ENCODE measurements around the gene TRMT13.

Gene TRMT13

GRCh38 chr1:100090471-100090870, 42.5 kb upstream of the TRMT13 start:
- DNase-seq (ENCODE audit: low spot score): no peak
- no peak overlapping the region for H2BK120ac ChIP-seq (ENCODE audit: low read depth, low read length)
- no peak overlapping the region for H3K14ac ChIP-seq (ENCODE audit: low read length)
- no peak overlapping the region for H3K4me2 ChIP-seq (ENCODE audit: insufficient read depth, low read length, poor library complexity, severe bottlenecking)
- no peak overlapping the region for H2BK12ac ChIP-seq (ENCODE audit: low read length)
- H3K27me3 ChIP-seq (ENCODE audit: control insufficient read depth in 3 of 3, insufficient read depth in 3 of 3, low read depth in 1 of 3, low read length in 3 of 3): no peaks in the 10 kb centered on the region
- H4K91ac ChIP-seq (ENCODE audit: low read depth, low read length, poor library complexity): no peak overlapping the region
- no peak overlapping the region for H2AFZ ChIP-seq (ENCODE audit: low read length)
- no peak overlapping the region for H2AK5ac ChIP-seq (ENCODE audit: low read depth, low read length)
- H2BK5ac ChIP-seq (ENCODE audit: low read length): no peak overlapping the region
- H3K18ac ChIP-seq (ENCODE audit: low read length): no peak overlapping the region
- no CpG with 5 or more reads among the region's 3 CpGs for WGBS, 2 donors (ENCODE audit: extremely low coverage in 2 of 2, insufficient read length in 2 of 2, insufficient replicate concordance in 1 of 2)
- peaks cover 2 to 61% of the 10 kb centered on the region in 2 donors for H3K36me3 ChIP-seq (replicated peaks in 1 of 2; ENCODE audit: control insufficient read depth in 2 of 2, insufficient read depth in 2 of 2, low read length in 2 of 2)
- no peak overlapping the region for H4K8ac ChIP-seq (ENCODE audit: low read depth, low read length)
- no peak overlapping the region for H3K4ac ChIP-seq (ENCODE audit: low read length)
- no peak overlapping the region for H3K23ac ChIP-seq (ENCODE audit: low read depth, low read length, poor library complexity)
- no peak overlapping the region for H3K9ac ChIP-seq (ENCODE audit: low read depth, low read length, poor library complexity)
- H3K27ac ChIP-seq (replicated peaks; ENCODE audit: low read length): no peak overlapping the region
- no peak overlapping the region for H3K4me3 ChIP-seq (ENCODE audit: low read length in 2 of 2)
- no peaks in the 10 kb centered on the region for H3K4me1 ChIP-seq (ENCODE audit: control insufficient read depth in 2 of 2, insufficient read depth in 1 of 2, low read depth in 1 of 2, low read length in 2 of 2)
- H2BK15ac ChIP-seq (ENCODE audit: low read length): no peak overlapping the region
- peaks cover 0 to 10% of the 10 kb centered on the region in 2 donors for H3K9me3 ChIP-seq (replicated peaks in 1 of 2; ENCODE audit: control insufficient read depth in 2 of 2, insufficient read depth in 1 of 2, low read depth in 1 of 2, low read length in 2 of 2)
- no peaks in the 10 kb centered on the region for H3K79me1 ChIP-seq (ENCODE audit: low read depth, low read length)

- no peak overlapping the region for H3K14ac ChIP-seq (ENCODE audit: low read length)
- H3K27me3 ChIP-seq (ENCODE audit: control insufficient read depth in 3 of 3, insufficient read depth in 3 of 3, low read depth in 1 of 3, low read length in 3 of 3): no peaks in the 10 kb centered on the region
- no peak overlapping the region for H3K23ac ChIP-seq (ENCODE audit: low read depth, low read length, poor library complexity)
- peaks cover 0 to 21% of the 10 kb centered on the region in 2 donors for H3K9me3 ChIP-seq (replicated peaks in 1 of 2; ENCODE audit: control insufficient read depth in 2 of 2, insufficient read depth in 1 of 2, low read depth in 1 of 2, low read length in 2 of 2)
- no peak overlapping the region for H3K4me3 ChIP-seq (ENCODE audit: low read length in 2 of 2)
- H3K4me2 ChIP-seq (ENCODE audit: insufficient read depth, low read length, poor library complexity, severe bottlenecking): no peak overlapping the region
- H2BK120ac ChIP-seq (ENCODE audit: low read depth, low read length): no peak overlapping the region
- no peak overlapping the region for H2AK5ac ChIP-seq (ENCODE audit: low read depth, low read length)
- no peak overlapping the region for H2BK5ac ChIP-seq (ENCODE audit: low read length)
- H4K8ac ChIP-seq (ENCODE audit: low read depth, low read length): no peak overlapping the region
- no peaks in the 10 kb centered on the region for H3K79me1 ChIP-seq (ENCODE audit: low read depth, low read length)
- H4K91ac ChIP-seq (ENCODE audit: low read depth, low read length, poor library complexity): no peak overlapping the region
- no peak overlapping the region for H2BK15ac ChIP-seq (ENCODE audit: low read length)
- no peak overlapping the region for H3K4ac ChIP-seq (ENCODE audit: low read length)
- H3K9ac ChIP-seq (ENCODE audit: low read depth, low read length, poor library complexity): no peak overlapping the region
- no peak overlapping the region for H3K18ac ChIP-seq (ENCODE audit: low read length)
- DNase-seq (ENCODE audit: low spot score): no peak
- WGBS, 2 donors (ENCODE audit: extremely low coverage in 2 of 2, insufficient read length in 2 of 2, insufficient replicate concordance in 1 of 2): no CpG with 5 or more reads among the region's 1 CpG
- no peak overlapping the region for H2AFZ ChIP-seq (ENCODE audit: low read length)
- no peak overlapping the region for H2BK12ac ChIP-seq (ENCODE audit: low read length)
- no peaks in the 10 kb centered on the region for H3K4me1 ChIP-seq (ENCODE audit: control insufficient read depth in 2 of 2, insufficient read depth in 1 of 2, low read depth in 1 of 2, low read length in 2 of 2)
- H3K36me3 ChIP-seq (replicated peaks in 1 of 2; ENCODE audit: control insufficient read depth in 2 of 2, insufficient read depth in 2 of 2, low read length in 2 of 2): peaks cover 10 to 95% of the 10 kb centered on the region in 2 donors
- no peak overlapping the region for H3K27ac ChIP-seq (replicated peaks; ENCODE audit: low read length)
Observed at GRCh38 chr1:100100202-100100601, 32.8 kb upstream of the TRMT13 start.

- no peak overlapping the region for H2BK12ac ChIP-seq (ENCODE audit: low read length)
- H3K79me1 ChIP-seq (ENCODE audit: low read depth, low read length): no peaks in the 10 kb centered on the region
- no peak overlapping the region for H4K91ac ChIP-seq (ENCODE audit: low read depth, low read length, poor library complexity)
- no peaks in the 10 kb centered on the region for H3K27me3 ChIP-seq (ENCODE audit: control insufficient read depth in 3 of 3, insufficient read depth in 3 of 3, low read depth in 1 of 3, low read length in 3 of 3)
- no peak overlapping the region for H3K4me2 ChIP-seq (ENCODE audit: insufficient read depth, low read length, poor library complexity, severe bottlenecking)
- no peak overlapping the region for H2AFZ ChIP-seq (ENCODE audit: low read length)
- no peak for DNase-seq (ENCODE audit: low spot score)
- H3K4me3 ChIP-seq (ENCODE audit: low read length in 2 of 2): no peak overlapping the region
- H3K27ac ChIP-seq (replicated peaks; ENCODE audit: low read length): no peak overlapping the region
- no peaks in the 10 kb centered on the region for H3K4me1 ChIP-seq (ENCODE audit: control insufficient read depth in 2 of 2, insufficient read depth in 1 of 2, low read depth in 1 of 2, low read length in 2 of 2)
- WGBS, 2 donors (ENCODE audit: extremely low coverage in 2 of 2, insufficient read length in 2 of 2, insufficient replicate concordance in 1 of 2): no CpG with 5 or more reads among the region's 2 CpGs
- no peak overlapping the region for H3K9ac ChIP-seq (ENCODE audit: low read depth, low read length, poor library complexity)
- H2BK120ac ChIP-seq (ENCODE audit: low read depth, low read length): no peak overlapping the region
- H3K36me3 ChIP-seq (replicated peaks in 1 of 2; ENCODE audit: control insufficient read depth in 2 of 2, insufficient read depth in 2 of 2, low read length in 2 of 2): peaks cover 11 to 94% of the 10 kb centered on the region in 2 donors
- H3K9me3 ChIP-seq (replicated peaks in 1 of 2; ENCODE audit: control insufficient read depth in 2 of 2, insufficient read depth in 1 of 2, low read depth in 1 of 2, low read length in 2 of 2): peaks cover 0 to 10% of the 10 kb centered on the region in 2 donors
- no peak overlapping the region for H4K8ac ChIP-seq (ENCODE audit: low read depth, low read length)
- H3K18ac ChIP-seq (ENCODE audit: low read length): no peak overlapping the region
- no peak overlapping the region for H3K4ac ChIP-seq (ENCODE audit: low read length)
- no peak overlapping the region for H3K23ac ChIP-seq (ENCODE audit: low read depth, low read length, poor library complexity)
- no peak overlapping the region for H3K14ac ChIP-seq (ENCODE audit: low read length)
- H2AK5ac ChIP-seq (ENCODE audit: low read depth, low read length): no peak overlapping the region
- H2BK5ac ChIP-seq (ENCODE audit: low read length): no peak overlapping the region
- H2BK15ac ChIP-seq (ENCODE audit: low read length): no peak overlapping the region
Observed at GRCh38 chr1:100101564-100101963, 31.4 kb upstream of the TRMT13 start.

GRCh38 chr1:100107696-100108095, 25.3 kb upstream of the TRMT13 start:
- no peak overlapping the region for H2BK15ac ChIP-seq (ENCODE audit: low read length)
- no peak overlapping the region for H3K18ac ChIP-seq (ENCODE audit: low read length)
- H2BK5ac ChIP-seq (ENCODE audit: low read length): no peak overlapping the region
- no peaks in the 10 kb centered on the region for H3K4me1 ChIP-seq (ENCODE audit: control insufficient read depth in 2 of 2, insufficient read depth in 1 of 2, low read depth in 1 of 2, low read length in 2 of 2)
- H2AFZ ChIP-seq (ENCODE audit: low read length): no peak overlapping the region
- H3K14ac ChIP-seq (ENCODE audit: low read length): no peak overlapping the region
- H3K27ac ChIP-seq (replicated peaks; ENCODE audit: low read length): no peak overlapping the region
- H3K9me3 ChIP-seq (replicated peaks in 1 of 2; ENCODE audit: control insufficient read depth in 2 of 2, insufficient read depth in 1 of 2, low read depth in 1 of 2, low read length in 2 of 2): peaks cover 0 to 1% of the 10 kb centered on the region in 2 donors
- no peak for DNase-seq (ENCODE audit: low spot score)
- no peak overlapping the region for H4K91ac ChIP-seq (ENCODE audit: low read depth, low read length, poor library complexity)
- WGBS, 2 donors (ENCODE audit: extremely low coverage in 2 of 2, insufficient read length in 2 of 2, insufficient replicate concordance in 1 of 2): no CpG with 5 or more reads among the region's 4 CpGs
- H2BK120ac ChIP-seq (ENCODE audit: low read depth, low read length): no peak overlapping the region
- no peak overlapping the region for H3K4me2 ChIP-seq (ENCODE audit: insufficient read depth, low read length, poor library complexity, severe bottlenecking)
- no peak overlapping the region for H2BK12ac ChIP-seq (ENCODE audit: low read length)
- no peak overlapping the region for H3K9ac ChIP-seq (ENCODE audit: low read depth, low read length, poor library complexity)
- H4K8ac ChIP-seq (ENCODE audit: low read depth, low read length): no peak overlapping the region
- H3K4me3 ChIP-seq (ENCODE audit: low read length in 2 of 2): no peak overlapping the region
- no peak overlapping the region for H2AK5ac ChIP-seq (ENCODE audit: low read depth, low read length)
- H3K79me1 ChIP-seq (ENCODE audit: low read depth, low read length): no peaks in the 10 kb centered on the region
- H3K27me3 ChIP-seq (ENCODE audit: control insufficient read depth in 3 of 3, insufficient read depth in 3 of 3, low read depth in 1 of 3, low read length in 3 of 3): no peaks in the 10 kb centered on the region
- H3K23ac ChIP-seq (ENCODE audit: low read depth, low read length, poor library complexity): no peak overlapping the region
- H3K36me3 ChIP-seq (replicated peaks in 1 of 2; ENCODE audit: control insufficient read depth in 2 of 2, insufficient read depth in 2 of 2, low read length in 2 of 2): peaks cover 10 to 83% of the 10 kb centered on the region in 2 donors
- no peak overlapping the region for H3K4ac ChIP-seq (ENCODE audit: low read length)

Data from neuronal stem cell (in vitro differentiated cells).